Tibial nerve (tissue), 4 donors: ENCODE data around the gene PAPPA. TPM values are rescaled to one million over a fixed set of nuclear protein-coding genes. Genes with fewer than 3 reads are reported as not detected.

ENCODE experiments used
- DNase-seq, 2 donors: peaks; one replicate each; pipeline ENCODE4 v3.0.0-alpha.2; 2019; ENCODE audit warnings: low spot score in 2 of 2
- H3K27ac ChIP-seq, 4 donors: fragments of 200-600 bp; sonication (generic) in 3 of 4; one replicate each; pipeline ENCODE4 v1.5.1; 2017 to 2019; ENCODE audit warnings: mild to moderate bottlenecking in 1 of 4
- H3K27me3 ChIP-seq, 2 donors: fragments of 200-600 bp; sonication (generic) in 1 of 2; one replicate each; pipeline versions ENCODE4 v1.5.1 to v1.6.0; 2017 to 2019
- H3K36me3 ChIP-seq, 3 donors: fragments of 200-600 bp; sonication (generic); one replicate each; pipeline ENCODE4 v1.5.1; 2018 to 2019
- H3K4me1 ChIP-seq, 4 donors: fragments of 200-600 bp; sonication (generic) in 3 of 4; one replicate each; pipeline ENCODE4 v1.5.1; 2017 to 2019
- H3K4me3 ChIP-seq, 4 donors: fragments of 200-600 bp; sonication (generic) in 3 of 4; one replicate each; pipeline ENCODE4 v1.5.1; 2017 to 2019; ENCODE audit warnings: mild to moderate bottlenecking in 1 of 4, moderate library complexity in 1 of 4
- H3K9me3 ChIP-seq, 4 donors: fragments of 200-600 bp; sonication (generic) in 3 of 4; one replicate each; pipeline ENCODE4 v1.5.1; 2017 to 2019
- EP300 ChIP-seq, 2 donors: sonication (generic); formaldehyde crosslinking; IDR thresholded peaks; one replicate each; pipeline ENCODE4 v1.6.1; 2017; ENCODE audit warnings: antibody characterized with exemption in 2 of 2, mild to moderate bottlenecking in 1 of 2
- POLR2A ChIP-seq, 2 donors: fragments of 450-650 bp; IDR thresholded peaks; one replicate each; pipeline ENCODE4 v1.6.1; 2017; ENCODE audit warnings: antibody characterized with exemption in 2 of 2, mild to moderate bottlenecking in 2 of 2, moderate library complexity in 2 of 2
- WGBS, 2 donors: methylation state at CpG; one replicate each; pipeline ENCODE4 v1.1.5; 2018; 5-methylcytosine and 5-hydroxymethylcytosine counted together
- total RNA-seq, 4 donors: library from RNA; depleted of rRNA; stranded (reverse); fragments of >200 nt; gene quantifications; one replicate each; pipeline ENCODE4 v1.1.0, GENCODE V29; 2016
- TF ChIP-seq, protein P1 (sequence below), 5 experiments: fragments of 200-600 bp in 3 of 5; fragments of 450-650 bp in 2 of 5; sonication (generic) in 3 of 5; IDR thresholded peaks; one replicate each; pipeline ENCODE4 v1.5.1; 2016 to 2019; ENCODE audit warnings: antibody characterized with exemption in 5 of 5, mild to moderate bottlenecking in 3 of 5, moderate library complexity in 2 of 5

The PAPPA gene
- total RNA-seq, 4 donors from 2014 or later = 1.0 to 8.1 (median 4.0) TPM

GRCh38 chr9:116278326-116278725, 124.7 kb downstream of the PAPPA start:
- TF ChIP-seq POLR2A (IDR thresholded peaks at IDR 0.05) (no peak), EP300 (IDR thresholded peaks at IDR 0.05) (no peak)
- TF ChIP-seq, protein P1, sequence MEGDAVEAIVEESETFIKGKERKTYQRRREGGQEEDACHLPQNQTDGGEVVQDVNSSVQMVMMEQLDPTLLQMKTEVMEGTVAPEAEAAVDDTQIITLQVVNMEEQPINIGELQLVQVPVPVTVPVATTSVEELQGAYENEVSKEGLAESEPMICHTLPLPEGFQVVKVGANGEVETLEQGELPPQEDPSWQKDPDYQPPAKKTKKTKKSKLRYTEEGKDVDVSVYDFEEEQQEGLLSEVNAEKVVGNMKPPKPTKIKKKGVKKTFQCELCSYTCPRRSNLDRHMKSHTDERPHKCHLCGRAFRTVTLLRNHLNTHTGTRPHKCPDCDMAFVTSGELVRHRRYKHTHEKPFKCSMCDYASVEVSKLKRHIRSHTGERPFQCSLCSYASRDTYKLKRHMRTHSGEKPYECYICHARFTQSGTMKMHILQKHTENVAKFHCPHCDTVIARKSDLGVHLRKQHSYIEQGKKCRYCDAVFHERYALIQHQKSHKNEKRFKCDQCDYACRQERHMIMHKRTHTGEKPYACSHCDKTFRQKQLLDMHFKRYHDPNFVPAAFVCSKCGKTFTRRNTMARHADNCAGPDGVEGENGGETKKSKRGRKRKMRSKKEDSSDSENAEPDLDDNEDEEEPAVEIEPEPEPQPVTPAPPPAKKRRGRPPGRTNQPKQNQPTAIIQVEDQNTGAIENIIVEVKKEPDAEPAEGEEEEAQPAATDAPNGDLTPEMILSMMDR (IDR thresholded peaks at IDR 0.05) = no peak
- H3K4me3 ChIP-seq = no peak overlapping the region
- no peaks in the 10 kb centered on the region for H3K27me3 ChIP-seq
- H3K27ac ChIP-seq = peak overlapping the region in 2 of 4 donors; percentile 14 to 26
- peaks cover 0 to 12% (median 0%) of the 10 kb centered on the region in 4 donors for H3K4me1 ChIP-seq
- H3K36me3 ChIP-seq = no peaks in the 10 kb centered on the region
- DNase-seq = no peak
- 38 to 59% methylated on average over 1 of the region's 1 CpG for WGBS, 2 donors
- no peaks in the 10 kb centered on the region for H3K9me3 ChIP-seq

DNA sequence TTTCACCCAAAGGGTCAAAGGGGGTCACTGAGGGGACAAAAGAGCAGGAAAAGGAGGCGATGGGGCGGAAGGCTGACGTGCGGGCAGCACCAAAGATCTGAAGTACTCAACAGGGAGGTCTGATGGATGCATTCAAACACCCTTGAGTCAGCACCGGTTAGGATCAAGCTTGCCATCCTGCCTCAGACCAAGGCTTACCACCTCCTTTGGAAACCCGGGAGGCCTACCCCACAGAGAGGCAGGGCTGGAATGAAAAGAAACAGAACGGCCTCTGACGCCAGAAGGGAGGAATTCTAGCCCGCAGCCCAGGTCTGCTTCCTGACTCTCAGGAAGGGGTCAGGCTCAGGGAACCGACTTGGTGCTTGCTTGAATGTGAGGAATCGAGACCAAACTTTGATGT, 125.6 kb downstream of the PAPPA start:
- H3K27ac ChIP-seq = no peak overlapping the region
- no peaks in the 10 kb centered on the region for H3K27me3 ChIP-seq
- H3K9me3 ChIP-seq = no peaks in the 10 kb centered on the region
- H3K36me3 ChIP-seq = no peaks in the 10 kb centered on the region
- no peak for DNase-seq
- H3K4me3 ChIP-seq = no peak overlapping the region
- TF ChIP-seq EP300 (IDR thresholded peaks at IDR 0.05) (no peak), POLR2A (IDR thresholded peaks at IDR 0.05) (no peak)
- TF ChIP-seq, protein P1 (IDR thresholded peaks at IDR 0.05) = no peak
- WGBS, 2 donors = 55 to 70% methylated on average over 11 of the region's 11 CpGs
- peaks cover 0 to 12% (median 0%) of the 10 kb centered on the region in 4 donors for H3K4me1 ChIP-seq

GRCh38 chr9:116280529-116280928, 126.9 kb downstream of the PAPPA start:
- 96 to 97% methylated on average over 1 of the region's 1 CpG for WGBS, 2 donors
- TF ChIP-seq, protein P1 (IDR thresholded peaks at IDR 0.05) = no peak
- TF ChIP-seq POLR2A (IDR thresholded peaks at IDR 0.05) (no peak), EP300 (IDR thresholded peaks at IDR 0.05) (no peak)
- no peak for DNase-seq
- Histone ChIP-seq H3K4me3 (no peak overlapping the region), H3K27ac (no peak overlapping the region), H3K4me1 (peaks cover 0 to 12% (median 0%) of the 10 kb centered on the region in 4 donors), H3K36me3 (no peaks in the 10 kb centered on the region), H3K27me3 (no peaks in the 10 kb centered on the region), H3K9me3 (no peaks in the 10 kb centered on the region)

GRCh38 chr9:116282597-116282996, 129.0 kb downstream of the PAPPA start:
- TF ChIP-seq POLR2A (IDR thresholded peaks at IDR 0.05) = no peak
- TF ChIP-seq, protein P1 (IDR thresholded peaks at IDR 0.05) = no peak
- no peak for TF ChIP-seq EP300 (IDR thresholded peaks at IDR 0.05)
- WGBS, 2 donors = 96 to 97% methylated on average over 1 of the region's 1 CpG
- Histone ChIP-seq H3K9me3 (no peaks in the 10 kb centered on the region), H3K27me3 (no peaks in the 10 kb centered on the region), H3K4me3 (no peak overlapping the region), H3K4me1 (no peaks in the 10 kb centered on the region), H3K27ac (no peak overlapping the region), H3K36me3 (no peaks in the 10 kb centered on the region)
- DNase-seq = no peak

- DNase-seq = no peak
- no peak for TF ChIP-seq POLR2A (IDR thresholded peaks at IDR 0.05)
- TF ChIP-seq EP300 (IDR thresholded peaks at IDR 0.05) = no peak
- TF ChIP-seq, protein P1 (IDR thresholded peaks at IDR 0.05) = no peak
- WGBS, 2 donors = 82 to 85% methylated on average over 6 of the region's 6 CpGs
- Histone ChIP-seq H3K4me3 (no peak overlapping the region), H3K27ac (no peak overlapping the region), H3K9me3 (no peaks in the 10 kb centered on the region), H3K4me1 (no peaks in the 10 kb centered on the region), H3K27me3 (no peaks in the 10 kb centered on the region), H3K36me3 (no peaks in the 10 kb centered on the region)
Observed at GRCh38 chr9:116284518-116284917, 130.9 kb downstream of the PAPPA start.
